Spleen (tissue), 7 donors: Measurements from ENCODE around the gene TCEANC.

Experiments used
- CTCF ChIP-seq, 11 experiments: fragments of 200-600 bp in 7 of 11; fragments of 450-650 bp in 4 of 11; sonication (generic) in 4 of 11; IDR thresholded peaks in 8 of 11; conservative IDR thresholded peaks in 3 of 11; 1 replicate in 7 of 11; 2 replicates in 4 of 11; pipeline versions ENCODE4 v1.4.0 to v1.8.0; 2016 to 2021; ENCODE audit warnings: antibody characterized with exemption in 11 of 11, inconsistent platforms in 4 of 11, mild to moderate bottlenecking in 1 of 11
- POLR2A ChIP-seq, 3 donors: fragments of 450-650 bp; IDR thresholded peaks; one replicate each; pipeline ENCODE4 v1.5.1; 2017; ENCODE audit warnings: antibody characterized with exemption in 3 of 3, mild to moderate bottlenecking in 1 of 3
- donor health status: DM: no; HTN: no; CAD: no; lungs with moderate emphysema.
- donor health status: DM: no; HTN: no; CAD: no.
- donor health status: DM: no; HTN: no; CAD: no.

GRCh38 chrX:13673016-13673415 is 20.1 kb downstream of the TCEANC start:
- TF ChIP-seq POLR2A (IDR thresholded peaks at IDR 0.05) (no peak), CTCF (IDR thresholded peaks at IDR 0.05 in 8 of 11, conservative IDR thresholded peaks at IDR 0.05 in 3 of 11) (no peak)
